Muscle of arm (tissue), 12 donors: ENCODE data around the gene KCNQ1. TPM values are rescaled to one million over a fixed set of nuclear protein-coding genes. Genes with fewer than 3 reads are reported as not detected.

Experiments
- DNase-seq: peaks from one replicate; pipeline ENCODE4 v3.0.0-alpha.2; 2013
- polyA plus RNA-seq, 12 donors: library from polyadenylated mRNA; unstranded; fragments of 120-200 nt; gene quantifications; one replicate each; pipeline ENCODE4 v1.2.1, GENCODE V29; 2013; ENCODE audit not compliant: insufficient read length in 12 of 12

The KCNQ1 gene
- polyA plus RNA-seq, 12 donors: 1.3 to 2.5 (median 2.0) TPM; not detected in 2

DNA sequence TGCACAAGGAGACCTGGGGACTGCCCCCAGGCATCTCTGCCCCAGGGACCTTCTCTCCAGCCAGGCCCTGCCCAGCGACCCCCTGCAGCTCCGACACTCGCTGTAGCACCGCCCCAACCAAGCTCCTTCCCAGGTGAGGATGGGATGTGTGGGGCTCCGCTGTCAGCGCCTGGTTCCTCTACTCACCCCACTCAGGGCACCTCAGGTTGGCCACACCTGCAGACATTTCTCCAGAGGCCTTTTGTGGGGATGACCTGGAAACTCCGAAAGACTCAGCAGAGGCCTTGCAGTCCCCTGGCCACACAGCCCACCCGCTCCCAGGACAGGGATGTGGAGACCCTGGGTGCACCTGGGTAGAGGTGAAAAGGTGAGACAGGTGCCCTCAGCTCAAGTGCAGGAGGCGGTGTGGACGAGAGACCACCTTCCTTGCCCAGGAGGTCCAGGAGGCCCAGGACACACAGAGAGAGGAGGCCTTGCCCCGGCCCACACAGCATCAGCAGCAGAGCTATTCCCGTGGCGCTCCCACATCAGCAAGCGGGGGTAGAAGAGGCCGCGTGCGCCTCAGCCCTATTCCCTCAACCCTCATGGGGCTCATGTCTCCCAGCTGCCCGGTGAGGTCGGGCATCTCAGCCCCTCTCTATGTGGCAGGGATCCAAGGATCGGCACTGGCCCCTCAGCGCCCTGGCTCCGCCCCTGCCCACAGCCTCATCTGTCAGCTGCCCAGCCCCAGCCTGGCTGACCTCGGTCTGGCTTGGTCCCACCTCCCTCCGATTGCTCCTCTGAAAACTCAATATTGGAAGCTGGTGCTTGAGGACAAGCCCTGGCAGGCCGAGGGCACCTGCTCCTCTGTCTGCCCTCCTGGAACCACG is 21.4 kb upstream of the KCNQ1 start:
- DNase-seq: no peak

DNA sequence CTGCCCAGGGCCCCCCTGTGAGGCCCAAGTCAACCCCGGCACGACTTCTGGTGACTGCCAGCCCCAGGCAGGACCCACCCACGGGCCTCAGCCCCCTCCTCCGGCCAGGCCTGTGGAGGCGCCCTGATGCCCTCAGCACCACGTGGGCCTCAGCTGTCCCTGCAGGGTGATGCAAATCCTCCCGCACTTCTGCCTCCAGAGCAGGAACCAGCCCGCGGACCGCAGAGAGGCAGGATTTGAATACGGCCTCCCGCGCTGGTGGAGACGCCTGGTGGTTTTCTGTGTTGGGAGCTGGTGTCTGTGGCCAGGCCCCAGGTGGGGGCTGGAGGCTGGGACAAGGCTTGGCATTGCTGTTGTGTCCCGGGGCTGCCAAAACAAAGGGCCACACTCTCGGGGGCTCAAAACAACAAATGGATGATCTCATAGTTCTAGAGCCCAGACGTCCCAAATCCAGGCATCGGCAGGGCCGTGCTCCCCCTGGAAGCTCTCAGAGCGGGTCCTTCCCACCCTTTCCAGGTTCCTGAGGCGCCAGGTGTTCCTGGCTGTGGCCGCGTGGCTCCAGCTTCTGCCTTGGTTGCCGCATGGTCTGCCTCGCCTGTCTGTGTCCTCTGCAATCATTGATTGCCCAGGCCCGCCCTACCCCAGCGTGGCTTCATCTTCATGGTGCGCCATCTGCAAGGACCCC is 19.9 kb upstream of the KCNQ1 start:
- DNase-seq: no peak

GRCh38 chr11:2425506-2425905 is 19.3 kb upstream of the KCNQ1 start:
- DNase-seq: no peak

GRCh38 chr11:2426221-2426620 is 18.6 kb upstream of the KCNQ1 start:
- no peak for DNase-seq

GRCh38 chr11:2426826-2427521 is 17.8 kb upstream of the KCNQ1 start:
- DNase-seq: no peak

- no peak for DNase-seq
These were observed 17.0 kb upstream of the KCNQ1 start for GRCh38 chr11:2427721-2428321.

- DNase-seq: peak; percentile 46
These were observed 16.4 kb upstream of the KCNQ1 start for GRCh38 chr11:2428322-2428795.

- no peak for DNase-seq
These were observed 13.4 kb upstream of the KCNQ1 start for GRCh38 chr11:2431395-2431794.

DNA sequence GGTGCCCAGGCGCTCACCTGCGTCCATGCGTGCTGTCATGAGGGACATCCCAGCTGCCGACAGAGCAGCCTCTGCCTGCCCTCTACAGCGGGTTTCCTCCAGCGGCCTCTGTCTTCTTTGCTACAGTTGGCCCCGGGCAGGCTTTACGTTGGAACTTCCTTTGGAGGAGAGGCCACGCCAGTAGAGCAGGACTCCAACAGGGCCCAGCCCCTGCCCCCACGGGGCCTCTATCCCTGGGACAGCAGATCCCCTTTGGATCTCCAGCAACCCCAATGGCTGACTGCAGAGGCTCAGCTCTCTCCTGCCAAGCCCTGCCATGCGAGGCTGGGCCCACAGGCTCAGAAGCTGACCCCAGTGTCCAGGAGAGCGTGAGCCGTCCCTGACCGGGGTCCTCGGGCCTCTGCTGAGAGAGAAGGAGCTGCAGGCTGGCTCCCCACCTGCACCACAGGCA is 12.6 kb upstream of the KCNQ1 start:
- no peak for DNase-seq

- DNase-seq: no peak
These were observed 12.2 kb upstream of the KCNQ1 start for GRCh38 chr11:2432628-2433071.

DNA sequence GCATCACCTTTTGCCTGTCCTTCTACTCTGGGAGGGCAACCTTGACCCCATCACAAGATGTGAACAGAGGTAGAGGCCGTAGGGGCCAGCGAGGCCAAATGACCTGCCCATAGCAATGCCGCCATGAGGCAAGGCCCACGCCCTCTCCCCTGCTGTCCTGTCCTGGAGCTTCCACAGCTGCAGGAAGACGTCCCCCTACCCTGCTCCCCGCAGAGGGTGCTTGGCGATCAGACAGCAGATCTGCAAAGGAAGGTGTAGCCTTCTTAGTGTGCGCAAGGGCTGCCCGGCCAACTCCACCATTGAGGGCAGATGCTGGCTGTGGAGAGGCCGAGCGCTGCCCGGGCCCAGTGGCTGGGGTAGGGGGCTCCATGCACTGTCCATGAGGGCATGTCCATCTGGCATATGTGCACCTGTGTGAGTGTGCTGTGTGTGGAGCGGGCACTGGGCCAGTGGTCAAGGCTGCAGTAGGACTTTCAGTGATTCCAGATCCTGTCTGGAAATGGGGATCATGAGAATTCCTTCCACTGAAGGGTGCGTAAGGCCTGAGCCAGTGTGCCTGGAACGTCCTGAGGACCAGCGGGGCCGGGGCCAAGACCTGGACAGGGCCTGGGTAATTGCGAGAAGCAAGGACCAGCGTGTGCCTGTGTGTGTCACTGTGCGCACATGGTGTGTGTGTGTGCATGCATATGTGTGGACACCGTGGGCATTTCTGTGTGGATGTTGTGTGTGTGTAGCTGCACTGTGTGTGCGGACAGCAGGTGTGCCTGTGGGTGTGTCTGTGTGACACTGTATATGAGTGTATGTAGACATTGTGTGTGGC is 11.5 kb upstream of the KCNQ1 start:
- DNase-seq: no peak

- DNase-seq: no peak
These were observed 10.8 kb upstream of the KCNQ1 start for GRCh38 chr11:2434008-2434407.

DNA sequence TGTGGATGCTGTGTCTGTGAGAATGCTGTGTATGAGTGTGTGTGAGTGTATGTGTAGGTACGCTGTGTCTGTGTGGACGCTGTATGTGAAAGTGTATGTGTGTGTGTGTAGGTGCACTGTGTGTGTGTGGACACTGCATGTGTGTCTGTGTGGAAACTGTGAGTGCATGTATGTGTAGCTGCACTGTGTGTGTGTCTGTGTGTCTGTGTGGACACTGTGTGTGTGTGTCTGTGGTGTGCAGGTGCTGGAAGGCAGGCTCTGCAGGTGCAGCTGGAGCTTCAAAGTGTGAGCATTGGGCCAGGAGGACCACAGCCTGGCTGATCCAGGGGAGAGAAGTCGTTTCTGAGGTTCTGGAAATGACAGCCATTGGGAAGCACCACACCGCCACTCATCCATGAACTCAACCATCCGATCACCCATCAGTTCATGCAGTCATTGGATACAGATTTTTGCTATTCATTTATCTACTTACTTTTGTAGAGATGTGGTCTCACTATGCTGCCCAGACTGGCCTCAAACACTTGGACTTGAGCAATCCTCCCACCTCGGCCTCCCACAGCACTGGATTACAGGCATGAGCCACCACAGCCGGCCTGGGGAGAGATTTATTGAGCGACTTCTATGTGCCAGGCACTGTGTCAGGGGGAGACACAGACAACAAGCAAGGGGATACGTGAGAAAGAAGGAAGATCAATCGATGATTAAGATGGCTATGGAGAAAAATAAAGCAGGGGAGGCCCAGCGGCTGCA is 10.1 kb upstream of the KCNQ1 start:
- no peak for DNase-seq

GRCh38 chr11:2435288-2436012 is 9.4 kb upstream of the KCNQ1 start:
- no peak for DNase-seq

GRCh38 chr11:2436013-2436520 is 8.7 kb upstream of the KCNQ1 start:
- no peak for DNase-seq

DNA sequence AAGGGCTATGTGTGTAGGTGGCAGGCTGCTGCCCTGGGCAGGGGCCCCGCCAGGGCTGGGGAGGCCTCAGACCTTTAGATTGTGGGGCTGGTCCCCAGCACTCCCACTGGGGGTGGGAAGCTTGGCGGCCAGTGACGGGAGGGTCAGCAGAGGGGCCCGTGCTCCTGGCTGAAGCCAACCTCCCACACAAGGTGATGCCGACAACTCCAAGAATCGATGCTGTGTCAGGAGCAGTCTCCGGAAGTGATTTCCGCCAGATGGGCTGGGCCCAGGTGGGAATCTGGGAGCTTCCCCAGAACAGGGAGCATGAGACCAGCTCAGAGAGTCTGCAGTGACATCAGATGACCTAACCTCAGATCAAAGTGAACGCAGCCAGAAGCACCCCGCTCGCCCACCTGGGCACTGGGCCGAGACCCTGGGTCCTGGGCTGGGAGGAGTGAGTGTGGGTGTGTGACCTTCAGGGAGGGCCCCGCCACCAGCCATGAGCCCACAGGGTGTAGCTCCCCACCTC is 8.2 kb upstream of the KCNQ1 start:
- no peak for DNase-seq

DNA sequence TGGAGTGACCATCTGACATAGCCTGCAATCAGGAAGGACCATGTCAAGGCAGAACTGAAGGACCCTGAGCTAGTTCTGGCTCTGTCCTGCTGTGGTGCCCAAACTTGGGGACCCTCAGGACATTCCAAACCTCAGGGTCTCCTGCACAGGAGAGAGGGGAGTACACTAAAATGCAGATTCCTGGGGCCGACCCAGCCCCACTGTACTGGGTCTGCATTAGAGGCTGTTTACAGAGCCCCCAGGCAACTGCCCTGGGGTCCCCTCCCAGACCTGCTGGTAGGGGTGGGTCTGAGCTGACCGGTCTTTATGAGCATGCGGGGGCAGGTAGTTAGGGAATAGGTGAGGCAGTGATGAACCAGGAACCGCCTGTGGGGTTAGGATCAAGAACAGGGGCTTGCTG is 7.3 kb upstream of the KCNQ1 start:
- no peak for DNase-seq

- no peak for DNase-seq
These were observed 5.0 kb upstream of the KCNQ1 start for GRCh38 chr11:2439820-2440219.

DNA sequence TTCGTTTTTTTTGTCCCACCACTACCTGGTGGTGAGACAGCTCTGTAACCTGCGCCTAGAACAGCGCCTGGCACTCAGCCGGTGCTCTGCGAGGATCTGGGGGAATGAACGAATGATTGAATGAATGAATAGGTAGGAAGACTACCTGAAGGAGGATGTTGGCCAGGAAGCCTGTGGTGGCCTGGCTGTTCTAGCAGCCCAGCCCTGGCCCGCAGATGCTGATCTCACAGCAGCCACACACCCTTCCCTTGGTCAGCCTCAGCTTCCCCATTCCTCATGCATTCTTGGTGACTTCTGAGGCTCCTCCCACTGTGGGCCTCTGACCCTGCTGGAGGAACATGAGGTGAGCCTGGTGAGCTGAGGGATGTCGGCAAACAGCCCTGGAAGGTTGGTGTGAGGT is 4.2 kb upstream of the KCNQ1 start:
- DNase-seq: no peak
